Measurements from ENCODE around the gene NBEAL2. TPM values are rescaled to one million over a fixed set of nuclear protein-coding genes. Genes with fewer than 3 reads are reported as not detected.
A peak's percentile ranks its signal among the peaks of the same experiment; 100 is the strongest.

Gene NBEAL2
- total and polyA plus RNA-seq, 10 of the 15 experiments (the other 5 are each of a cell fraction or from before 2014, with no cell fraction given): 0.07 to 127 (median 29.4) TPM

DNA sequence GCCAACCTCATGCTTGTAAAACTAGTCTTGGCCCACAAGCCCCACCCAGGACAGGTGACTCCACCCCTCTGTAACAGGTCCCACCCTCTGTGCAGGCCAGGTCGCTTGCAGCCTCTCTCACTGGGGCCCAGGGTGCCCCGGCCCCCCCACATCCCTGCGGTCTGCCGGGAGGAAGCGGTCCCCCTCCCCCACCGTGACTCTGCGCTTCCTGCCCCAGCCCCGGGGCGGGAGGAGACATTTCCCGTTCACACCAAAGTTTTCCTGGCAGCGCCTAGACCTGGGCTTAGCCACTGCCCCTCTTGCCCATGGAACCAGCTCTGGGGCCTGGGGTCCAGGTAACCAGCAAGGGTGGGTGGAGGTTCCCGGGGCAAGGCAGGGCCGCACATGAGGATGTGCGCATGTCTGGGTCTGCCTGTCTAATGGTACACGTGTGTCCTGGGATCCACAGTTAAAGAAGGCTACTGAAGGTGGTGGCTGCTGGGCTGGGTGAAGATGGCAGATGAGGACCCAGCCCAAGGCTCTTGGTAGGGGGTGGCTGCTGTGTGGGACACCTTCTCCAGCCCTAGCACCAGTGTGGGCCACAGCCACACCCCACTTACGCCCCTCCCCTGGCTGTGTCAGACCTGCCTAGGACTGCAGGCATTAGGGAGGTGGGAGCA, 8.4 kb downstream of the NBEAL2 start (continued):
- TF ChIP-seq RB1 (IDR thresholded peaks at IDR 0.05; ENCODE audit: borderline replicate concordance) (peak; percentile 55; the same call in 1 of the 2 replicates), NBN (IDR thresholded peaks at IDR 0.05) (peak; percentile 86), EZH2 (IDR thresholded peaks at IDR 0.05; ENCODE audit: borderline replicate concordance, control insufficient read depth, low read depth, low read length) (no peak), RFX5 (IDR thresholded peaks at IDR 0.05; ENCODE audit: low read depth, low read length) (no peak), JUND (IDR thresholded peaks at IDR 0.05; ENCODE audit: low read depth, low read length) (no peak), SMC3 (IDR thresholded peaks at IDR 0.05; ENCODE audit: borderline replicate concordance, low read length) (no peak), IKZF1 (conservative IDR thresholded peaks at IDR 0.05) (peak; percentile 93), ATF7 (IDR thresholded peaks at IDR 0.05; ENCODE audit: low read depth) (peak; percentile 57; the same call in 1 of the 2 replicates), IKZF2 (IDR thresholded peaks at IDR 0.05) (peak; percentile 84 to 87), MTA2 (IDR thresholded peaks at IDR 0.05; ENCODE audit: low read depth) (0 out of 2 replicates have a peak, but pooled peaks have one; percentile 19), DPF2 (IDR thresholded peaks at IDR 0.05) (peak; percentile 81), IRF4 (IDR thresholded peaks at IDR 0.05; ENCODE audit: low read depth, low read length) (0 out of 2 replicates have a peak, but pooled peaks have one; percentile 8), CREM (IDR thresholded peaks at IDR 0.05; ENCODE audit: low read depth) (peak; percentile 68), NRF1 (conservative IDR thresholded peaks at IDR 0.05; ENCODE audit: low read depth, low read length) (0 out of 2 replicates have a peak, but pooled peaks have one; percentile 15), HCFC1 (IDR thresholded peaks at IDR 0.05; ENCODE audit: low read length) (no peak), ZNF274 (IDR thresholded peaks at IDR 0.05; ENCODE audit: insufficient read depth, insufficient read length) (no peak)
- TF ChIP-seq, protein P1, sequence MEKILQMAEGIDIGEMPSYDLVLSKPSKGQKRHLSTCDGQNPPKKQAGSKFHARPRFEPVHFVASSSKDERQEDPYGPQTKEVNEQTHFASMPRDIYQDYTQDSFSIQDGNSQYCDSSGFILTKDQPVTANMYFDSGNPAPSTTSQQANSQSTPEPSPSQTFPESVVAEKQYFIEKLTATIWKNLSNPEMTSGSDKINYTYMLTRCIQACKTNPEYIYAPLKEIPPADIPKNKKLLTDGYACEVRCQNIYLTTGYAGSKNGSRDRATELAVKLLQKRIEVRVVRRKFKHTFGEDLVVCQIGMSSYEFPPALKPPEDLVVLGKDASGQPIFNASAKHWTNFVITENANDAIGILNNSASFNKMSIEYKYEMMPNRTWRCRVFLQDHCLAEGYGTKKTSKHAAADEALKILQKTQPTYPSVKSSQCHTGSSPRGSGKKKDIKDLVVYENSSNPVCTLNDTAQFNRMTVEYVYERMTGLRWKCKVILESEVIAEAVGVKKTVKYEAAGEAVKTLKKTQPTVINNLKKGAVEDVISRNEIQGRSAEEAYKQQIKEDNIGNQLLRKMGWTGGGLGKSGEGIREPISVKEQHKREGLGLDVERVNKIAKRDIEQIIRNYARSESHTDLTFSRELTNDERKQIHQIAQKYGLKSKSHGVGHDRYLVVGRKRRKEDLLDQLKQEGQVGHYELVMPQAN (conservative IDR thresholded peaks at IDR 0.05): 0 out of 2 replicates have a peak, but pooled peaks have one; percentile 19
- TF ChIP-seq, protein P2, sequence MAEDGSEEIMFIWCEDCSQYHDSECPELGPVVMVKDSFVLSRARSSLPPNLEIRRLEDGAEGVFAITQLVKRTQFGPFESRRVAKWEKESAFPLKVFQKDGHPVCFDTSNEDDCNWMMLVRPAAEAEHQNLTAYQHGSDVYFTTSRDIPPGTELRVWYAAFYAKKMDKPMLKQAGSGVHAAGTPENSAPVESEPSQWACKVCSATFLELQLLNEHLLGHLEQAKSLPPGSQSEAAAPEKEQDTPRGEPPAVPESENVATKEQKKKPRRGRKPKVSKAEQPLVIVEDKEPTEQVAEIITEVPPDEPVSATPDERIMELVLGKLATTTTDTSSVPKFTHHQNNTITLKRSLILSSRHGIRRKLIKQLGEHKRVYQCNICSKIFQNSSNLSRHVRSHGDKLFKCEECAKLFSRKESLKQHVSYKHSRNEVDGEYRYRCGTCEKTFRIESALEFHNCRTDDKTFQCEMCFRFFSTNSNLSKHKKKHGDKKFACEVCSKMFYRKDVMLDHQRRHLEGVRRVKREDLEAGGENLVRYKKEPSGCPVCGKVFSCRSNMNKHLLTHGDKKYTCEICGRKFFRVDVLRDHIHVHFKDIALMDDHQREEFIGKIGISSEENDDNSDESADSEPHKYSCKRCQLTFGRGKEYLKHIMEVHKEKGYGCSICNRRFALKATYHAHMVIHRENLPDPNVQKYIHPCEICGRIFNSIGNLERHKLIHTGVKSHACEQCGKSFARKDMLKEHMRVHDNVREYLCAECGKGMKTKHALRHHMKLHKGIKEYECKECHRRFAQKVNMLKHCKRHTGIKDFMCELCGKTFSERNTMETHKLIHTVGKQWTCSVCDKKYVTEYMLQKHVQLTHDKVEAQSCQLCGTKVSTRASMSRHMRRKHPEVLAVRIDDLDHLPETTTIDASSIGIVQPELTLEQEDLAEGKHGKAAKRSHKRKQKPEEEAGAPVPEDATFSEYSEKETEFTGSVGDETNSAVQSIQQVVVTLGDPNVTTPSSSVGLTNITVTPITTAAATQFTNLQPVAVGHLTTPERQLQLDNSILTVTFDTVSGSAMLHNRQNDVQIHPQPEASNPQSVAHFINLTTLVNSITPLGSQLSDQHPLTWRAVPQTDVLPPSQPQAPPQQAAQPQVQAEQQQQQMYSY (CRISPR knock-in tag; IDR thresholded peaks at IDR 0.05): no peak
- TF ChIP-seq, protein P3, sequence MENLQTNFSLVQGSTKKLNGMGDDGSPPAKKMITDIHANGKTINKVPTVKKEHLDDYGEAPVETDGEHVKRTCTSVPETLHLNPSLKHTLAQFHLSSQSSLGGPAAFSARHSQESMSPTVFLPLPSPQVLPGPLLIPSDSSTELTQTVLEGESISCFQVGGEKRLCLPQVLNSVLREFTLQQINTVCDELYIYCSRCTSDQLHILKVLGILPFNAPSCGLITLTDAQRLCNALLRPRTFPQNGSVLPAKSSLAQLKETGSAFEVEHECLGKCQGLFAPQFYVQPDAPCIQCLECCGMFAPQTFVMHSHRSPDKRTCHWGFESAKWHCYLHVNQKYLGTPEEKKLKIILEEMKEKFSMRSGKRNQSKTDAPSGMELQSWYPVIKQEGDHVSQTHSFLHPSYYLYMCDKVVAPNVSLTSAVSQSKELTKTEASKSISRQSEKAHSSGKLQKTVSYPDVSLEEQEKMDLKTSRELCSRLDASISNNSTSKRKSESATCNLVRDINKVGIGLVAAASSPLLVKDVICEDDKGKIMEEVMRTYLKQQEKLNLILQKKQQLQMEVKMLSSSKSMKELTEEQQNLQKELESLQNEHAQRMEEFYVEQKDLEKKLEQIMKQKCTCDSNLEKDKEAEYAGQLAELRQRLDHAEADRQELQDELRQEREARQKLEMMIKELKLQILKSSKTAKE (IDR thresholded peaks at IDR 0.05; ENCODE audit: low read depth, poor library complexity, severe bottlenecking): no peak
- TF ChIP-seq, protein P4, sequence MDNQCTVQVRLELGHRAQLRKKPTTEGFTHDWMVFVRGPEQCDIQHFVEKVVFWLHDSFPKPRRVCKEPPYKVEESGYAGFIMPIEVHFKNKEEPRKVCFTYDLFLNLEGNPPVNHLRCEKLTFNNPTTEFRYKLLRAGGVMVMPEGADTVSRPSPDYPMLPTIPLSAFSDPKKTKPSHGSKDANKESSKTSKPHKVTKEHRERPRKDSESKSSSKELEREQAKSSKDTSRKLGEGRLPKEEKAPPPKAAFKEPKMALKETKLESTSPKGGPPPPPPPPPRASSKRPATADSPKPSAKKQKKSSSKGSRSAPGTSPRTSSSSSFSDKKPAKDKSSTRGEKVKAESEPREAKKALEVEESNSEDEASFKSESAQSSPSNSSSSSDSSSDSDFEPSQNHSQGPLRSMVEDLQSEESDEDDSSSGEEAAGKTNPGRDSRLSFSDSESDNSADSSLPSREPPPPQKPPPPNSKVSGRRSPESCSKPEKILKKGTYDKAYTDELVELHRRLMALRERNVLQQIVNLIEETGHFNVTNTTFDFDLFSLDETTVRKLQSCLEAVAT (IDR thresholded peaks at IDR 0.05): peak; percentile 84; the same call in 1 of the 2 replicates

Measured in GM12878 (cell line).